CD4-positive, alpha-beta T cell (primary cell): ENCODE results near the gene NLGN1. TPM values are rescaled to one million over a fixed set of nuclear protein-coding genes. Genes with fewer than 3 reads are reported as not detected.

Source experiments
- ATAC-seq: fragments of 200-7000 bp; cut with Tn5 transposase; one replicate; pipeline ENCODE4 v1.10.0; 2022; ENCODE audit warnings: mild to moderate bottlenecking; ENCODE audit not compliant: poor library complexity
- CTCF ChIA-PET: fragments of 350-600 bp; sonication (Branson Sonifier 250); formaldehyde crosslinking; loops from one replicate; lab custom pipeline; 2021; ENCODE audit warnings: antibody characterized with exemption, inconsistent platforms; lab: Charles Lee
- POLR2A ChIA-PET: fragments of 350-600 bp; sonication (Branson Sonifier 250); formaldehyde crosslinking; loops from one replicate; lab custom pipeline; 2021; ENCODE audit warnings: antibody characterized with exemption, inconsistent platforms; lab: Charles Lee
- DNase-seq, 14 experiments: peaks; one replicate each; pipeline ENCODE4 v3.0.0-alpha.2; 2013 to 2020; ENCODE audit warnings: mixed read lengths in 2 of 14
- H3K27ac ChIP-seq, 2 donors: one replicate each; pipeline versions ENCODE4 v1.5.1 to v1.7.0; 2013; ENCODE audit warnings: low read length in 2 of 2, low read depth in 1 of 2, mild to moderate bottlenecking in 1 of 2
- H3K27me3 ChIP-seq, 2 experiments: 1 replicate in 1 of 2; 2 replicates in 1 of 2; pipeline versions ENCODE4 v1.6.1 to v1.7.0; 2013; ENCODE audit warnings: low read length in 2 of 2, control low read depth in 1 of 2, mild to moderate bottlenecking in 1 of 2, moderate library complexity in 1 of 2; ENCODE audit not compliant: insufficient read depth in 2 of 2, control insufficient read depth in 1 of 2
- H3K36me3 ChIP-seq: one replicate; pipeline ENCODE4 v1.6.1; 2013; ENCODE audit warnings: low read length, control low read depth; ENCODE audit not compliant: insufficient read depth
- H3K4me1 ChIP-seq: one replicate; pipeline ENCODE4 v1.6.1; 2013; ENCODE audit warnings: low read length, control low read depth; ENCODE audit not compliant: insufficient read depth
- H3K4me3 ChIP-seq: one replicate; pipeline ENCODE4 v1.5.1; 2013; ENCODE audit warnings: mild to moderate bottlenecking, low read length, moderate library complexity
- H3K9me3 ChIP-seq, 2 experiments: 1 replicate in 1 of 2; 2 replicates in 1 of 2; pipeline versions ENCODE4 v1.6.1 to v1.7.0; 2013; ENCODE audit warnings: low read length in 2 of 2, mild to moderate bottlenecking in 2 of 2, control low read depth in 1 of 2, moderate library complexity in 1 of 2; ENCODE audit not compliant: control insufficient read depth in 1 of 2, insufficient read depth in 1 of 2
- H3K27ac Mint-ChIP-seq: one replicate; pipeline ENCODE4 v1.8.0; 2020; ENCODE audit warnings: mixed read lengths
- H3K27me3 Mint-ChIP-seq: one replicate; pipeline ENCODE4 v1.8.0; 2021; ENCODE audit warnings: mixed read lengths
- H3K36me3 Mint-ChIP-seq: one replicate; pipeline ENCODE4 v1.8.0; 2021; ENCODE audit warnings: low read depth, mixed read lengths
- H3K4me1 Mint-ChIP-seq: one replicate; pipeline ENCODE4 v1.8.0; 2021; ENCODE audit warnings: low read depth, mixed read lengths
- H3K4me3 Mint-ChIP-seq: one replicate; pipeline ENCODE4 v1.8.0; 2020; ENCODE audit warnings: mild to moderate bottlenecking, mixed read lengths
- H3K9me3 Mint-ChIP-seq: one replicate; pipeline ENCODE4 v1.8.0; 2020; ENCODE audit warnings: mixed read lengths
- intact Hi-C, 2 experiments: fragments of 100-400 bp; cut with DNase I in 1 of 2; cut with micrococcal nuclease in 1 of 2; formaldehyde crosslinking; loops; one replicate each; pipeline versions ENCODE4 v1.15.1 to v1.9.0; 2023 to 2025; cut with DNase I, micrococcal nuclease
- total RNA-seq, 174 experiments: library from RNA in 2 of 174; stranded (reverse) in 2 of 174; gene quantifications; one replicate each; pipeline ENCODE4 v1.2.3 and lab custom pipeline; 2021 to 2026
- TF ChIP-seq, protein P1 (sequence below): fragments of 200-600 bp; IDR thresholded peaks from one replicate; pipeline ENCODE4 v1.8.0; 2022; ENCODE audit warnings: antibody characterized with exemption, mild to moderate bottlenecking

NLGN1 gene
- total RNA-seq, 2 experiments from 2014 or later: not detected

DNA sequence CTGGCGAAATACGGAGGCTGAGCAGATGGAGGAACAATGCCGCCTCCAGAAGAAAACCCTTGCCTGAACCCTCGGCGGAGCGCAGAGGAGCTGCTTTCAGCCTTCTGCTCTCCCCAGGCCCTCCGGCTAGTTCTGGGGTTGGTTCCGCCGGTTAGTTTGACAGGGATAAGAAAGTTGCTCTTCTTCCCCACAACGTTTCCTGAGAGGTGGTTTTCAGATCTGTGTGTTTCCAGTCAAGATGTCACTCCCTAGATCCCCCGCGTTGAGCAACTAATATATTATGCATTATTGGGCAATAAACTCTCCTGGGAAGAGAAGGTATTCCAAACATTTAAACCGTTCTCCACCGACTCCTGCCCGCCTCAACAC is 551 bp downstream of the NLGN1 start:
- intact Hi-C loops: no loop called here
- Histone ChIP-seq H3K9me3 (peaks cover 0 to 21% of the 10 kb centered on the region in 2 experiments), H3K4me3 (no peak overlapping the region), H3K4me1 (peaks cover 26% of the 10 kb centered on the region), H3K36me3 (no peaks in the 10 kb centered on the region), H3K27ac (no peak overlapping the region), H3K27me3 (peaks cover 32 to 59% of the 10 kb centered on the region in 2 experiments)
- DNase-seq (no peak), ATAC-seq (no peak)
- H3K4me1 Mint-ChIP-seq: peaks cover 34% of the 10 kb centered on the region
- no peak overlapping the region for H3K27ac Mint-ChIP-seq
- peak overlapping the region; percentile 34 for H3K4me3 Mint-ChIP-seq
- H3K36me3 Mint-ChIP-seq: no peaks in the 10 kb centered on the region
- H3K27me3 Mint-ChIP-seq: peaks cover 86% of the 10 kb centered on the region
- no peaks in the 10 kb centered on the region for H3K9me3 Mint-ChIP-seq
- CTCF ChIA-PET: no interaction called here
- TF ChIP-seq, protein P1, sequence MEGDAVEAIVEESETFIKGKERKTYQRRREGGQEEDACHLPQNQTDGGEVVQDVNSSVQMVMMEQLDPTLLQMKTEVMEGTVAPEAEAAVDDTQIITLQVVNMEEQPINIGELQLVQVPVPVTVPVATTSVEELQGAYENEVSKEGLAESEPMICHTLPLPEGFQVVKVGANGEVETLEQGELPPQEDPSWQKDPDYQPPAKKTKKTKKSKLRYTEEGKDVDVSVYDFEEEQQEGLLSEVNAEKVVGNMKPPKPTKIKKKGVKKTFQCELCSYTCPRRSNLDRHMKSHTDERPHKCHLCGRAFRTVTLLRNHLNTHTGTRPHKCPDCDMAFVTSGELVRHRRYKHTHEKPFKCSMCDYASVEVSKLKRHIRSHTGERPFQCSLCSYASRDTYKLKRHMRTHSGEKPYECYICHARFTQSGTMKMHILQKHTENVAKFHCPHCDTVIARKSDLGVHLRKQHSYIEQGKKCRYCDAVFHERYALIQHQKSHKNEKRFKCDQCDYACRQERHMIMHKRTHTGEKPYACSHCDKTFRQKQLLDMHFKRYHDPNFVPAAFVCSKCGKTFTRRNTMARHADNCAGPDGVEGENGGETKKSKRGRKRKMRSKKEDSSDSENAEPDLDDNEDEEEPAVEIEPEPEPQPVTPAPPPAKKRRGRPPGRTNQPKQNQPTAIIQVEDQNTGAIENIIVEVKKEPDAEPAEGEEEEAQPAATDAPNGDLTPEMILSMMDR: no peak
- POLR2A ChIA-PET: no interaction called here

DNA sequence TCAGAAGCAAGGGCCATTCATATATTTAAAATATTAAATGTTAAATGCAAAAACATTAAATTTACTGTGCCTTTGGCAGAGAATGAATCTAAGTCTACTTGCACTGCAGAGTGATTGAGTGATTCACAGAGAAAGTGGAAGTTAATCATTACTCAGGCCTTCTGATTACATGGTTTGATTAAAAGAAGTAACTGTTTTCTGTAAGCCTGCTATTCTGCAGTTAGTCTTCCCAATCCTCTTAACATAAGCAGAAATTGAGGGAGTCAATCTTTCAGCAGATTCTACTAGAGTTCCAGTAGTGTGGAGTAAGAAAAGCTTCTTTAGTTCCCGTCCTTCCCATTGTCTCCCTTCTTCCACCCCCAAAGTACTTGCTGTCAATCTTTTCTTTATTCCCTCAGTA is 1.5 kb downstream of the NLGN1 start:
- intact Hi-C loops: no loop called here
- no peaks in the 10 kb centered on the region for H3K9me3 Mint-ChIP-seq
- ChIA-PET CTCF (no interaction called here), POLR2A (no interaction called here)
- H3K4me3 Mint-ChIP-seq: no peak overlapping the region
- H3K36me3 ChIP-seq: no peaks in the 10 kb centered on the region
- H3K27ac Mint-ChIP-seq: no peak overlapping the region
- no peak overlapping the region for H3K27ac ChIP-seq
- peaks cover 78% of the 10 kb centered on the region for H3K27me3 Mint-ChIP-seq
- DNase-seq (no peak), ATAC-seq (no peak)
- H3K4me1 Mint-ChIP-seq: peaks cover 34% of the 10 kb centered on the region
- peaks cover 32 to 53% of the 10 kb centered on the region in 2 experiments for H3K27me3 ChIP-seq
- peaks cover 0 to 21% of the 10 kb centered on the region in 2 experiments for H3K9me3 ChIP-seq
- TF ChIP-seq, protein P1: no peak
- no peak overlapping the region for H3K4me3 ChIP-seq
- peaks cover 26% of the 10 kb centered on the region for H3K4me1 ChIP-seq
- no peaks in the 10 kb centered on the region for H3K36me3 Mint-ChIP-seq

DNA sequence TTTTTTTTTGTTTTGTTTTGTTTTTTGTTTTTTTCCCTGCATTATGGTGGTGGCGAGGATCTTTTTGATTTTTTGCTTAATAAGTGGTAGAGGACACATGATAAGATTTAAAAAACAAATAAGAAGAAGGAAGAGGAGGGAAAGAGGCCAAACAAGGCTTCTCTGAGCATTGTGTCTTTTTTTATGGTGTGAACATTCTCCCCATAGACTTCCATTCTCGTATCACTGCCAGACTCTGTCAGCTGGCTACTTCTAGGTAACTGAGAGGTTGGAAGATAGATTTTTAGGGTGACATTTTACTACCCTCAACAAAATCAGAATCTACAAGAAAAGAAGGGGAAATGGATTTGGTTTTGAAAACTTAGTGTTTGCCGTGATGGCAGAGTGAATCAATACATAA is 3.8 kb downstream of the NLGN1 start:
- intact Hi-C loops: no loop called here
- no peaks in the 10 kb centered on the region for H3K36me3 Mint-ChIP-seq
- H3K27me3 ChIP-seq: peaks cover 21 to 32% of the 10 kb centered on the region in 2 experiments
- no peaks in the 10 kb centered on the region for H3K36me3 ChIP-seq
- no peak for ATAC-seq
- H3K4me3 Mint-ChIP-seq: no peak overlapping the region
- H3K27ac ChIP-seq: no peak overlapping the region
- H3K9me3 ChIP-seq: peaks cover 0 to 11% of the 10 kb centered on the region in 2 experiments
- no peaks in the 10 kb centered on the region for H3K9me3 Mint-ChIP-seq
- peaks cover 18% of the 10 kb centered on the region for H3K4me1 Mint-ChIP-seq
- H3K27ac Mint-ChIP-seq: no peak overlapping the region
- TF ChIP-seq, protein P1: no peak
- no peak overlapping the region for H3K4me3 ChIP-seq
- no peak for DNase-seq
- peaks cover 11% of the 10 kb centered on the region for H3K4me1 ChIP-seq
- ChIA-PET CTCF (no interaction called here), POLR2A (no interaction called here)
- peaks cover 57% of the 10 kb centered on the region for H3K27me3 Mint-ChIP-seq
